Suprapubic skin (tissue), 4 donors: ENCODE data around the gene JPT1. TPM values are rescaled to one million over a fixed set of nuclear protein-coding genes. Genes with fewer than 3 reads are reported as not detected.

ENCODE experiments used
- DNase-seq, 2 donors: peaks; one replicate each; pipeline ENCODE4 v3.0.0-alpha.2; 2019; ENCODE audit warnings: low spot score in 2 of 2
- H3K27ac ChIP-seq: fragments of 200-600 bp; sonication (generic); one replicate; pipeline ENCODE4 v1.5.1; 2019
- H3K27me3 ChIP-seq: fragments of 200-600 bp; sonication (generic); one replicate; pipeline ENCODE4 v1.5.1; 2019
- H3K36me3 ChIP-seq: fragments of 200-600 bp; sonication (generic); one replicate; pipeline ENCODE4 v1.5.1; 2019
- H3K4me1 ChIP-seq: fragments of 200-600 bp; sonication (generic); one replicate; pipeline ENCODE4 v1.5.1; 2019
- H3K4me3 ChIP-seq: fragments of 200-600 bp; sonication (generic); one replicate; pipeline ENCODE4 v1.5.1; 2019; ENCODE audit warnings: mild to moderate bottlenecking
- H3K9me3 ChIP-seq: fragments of 200-600 bp; sonication (generic); one replicate; pipeline ENCODE4 v1.5.1; 2019
- CTCF ChIP-seq, 2 donors: fragments of 200-600 bp in 1 of 2; fragments of 450-650 bp in 1 of 2; sonication (generic) in 1 of 2; IDR thresholded peaks; one replicate each; pipeline ENCODE4 v1.5.1; 2016 to 2019; ENCODE audit warnings: antibody characterized with exemption in 2 of 2, mild to moderate bottlenecking in 1 of 2, moderate library complexity in 1 of 2
- EP300 ChIP-seq: sonication (generic); formaldehyde crosslinking; IDR thresholded peaks from one replicate; pipeline ENCODE4 v1.6.1; 2017; ENCODE audit warnings: antibody characterized with exemption
- POLR2A ChIP-seq, 2 donors: fragments of 450-650 bp; IDR thresholded peaks; one replicate each; pipeline ENCODE4 v1.6.1; 2017; ENCODE audit warnings: antibody characterized with exemption in 2 of 2, mild to moderate bottlenecking in 2 of 2, moderate library complexity in 2 of 2
- POLR2AphosphoS5 ChIP-seq, 3 donors: sonication (generic); formaldehyde crosslinking; IDR thresholded peaks; one replicate each; pipeline ENCODE4 v1.6.1; 2017; ENCODE audit warnings: antibody characterized with exemption in 3 of 3
- WGBS: methylation state at CpG from one replicate; pipeline ENCODE4 v1.1.5; 2018; 5-methylcytosine and 5-hydroxymethylcytosine counted together
- total RNA-seq, 4 donors: library from RNA; depleted of rRNA; stranded (reverse); fragments of >200 nt; gene quantifications; one replicate each; pipeline ENCODE4 v1.1.0, GENCODE V29; 2016

The JPT1 gene
- total RNA-seq, 4 donors from 2014 or later = 37.9 to 55.9 (median 50.4) TPM

GRCh38 chr17:75131278-75132017 is 22.9 kb downstream of the JPT1 start, which contains the start of gene NT5C:
NT5C (minus strand) TSS chr17:75131742; CDS start chr17:75131707, 35 bp downstream.
- Histone ChIP-seq H3K27me3 (no peaks in the 10 kb centered on the region), H3K27ac (peak within 1 kb of the TSS; percentile 87), H3K4me3 (peak within 1 kb of the TSS; percentile 84), H3K9me3 (no peaks in the 10 kb centered on the region), H3K36me3 (peaks cover 17% of the 10 kb centered on the region), H3K4me1 (peaks cover 24% of the 10 kb centered on the region)
- DNase-seq = peak; percentile 82 to 91
- WGBS = 2% methylated on average over 15 of the region's 82 CpGs
- peak; percentile 20 to 70 for TF ChIP-seq CTCF (IDR thresholded peaks at IDR 0.05)
- TF ChIP-seq POLR2A (IDR thresholded peaks at IDR 0.05) = no peak
- TF ChIP-seq POLR2AphosphoS5 (IDR thresholded peaks at IDR 0.05) = peak in 1 of 3 donors; percentile 8
- no peak for TF ChIP-seq EP300

GRCh38 chr17:75130632-75131277 is 23.6 kb downstream of the JPT1 start:
- peaks cover 17% of the 10 kb centered on the region for H3K36me3 ChIP-seq
- peak in 1 of 2 donors; percentile 78 for DNase-seq
- H3K27me3 ChIP-seq = no peaks in the 10 kb centered on the region
- H3K9me3 ChIP-seq = no peaks in the 10 kb centered on the region
- peak overlapping the region; percentile 87 for H3K27ac ChIP-seq
- peak overlapping the region; percentile 84 for H3K4me3 ChIP-seq
- no peak for TF ChIP-seq EP300
- peak; percentile 22 to 39 for TF ChIP-seq CTCF (IDR thresholded peaks at IDR 0.05)
- no peak for TF ChIP-seq POLR2AphosphoS5 (IDR thresholded peaks at IDR 0.05)
- TF ChIP-seq POLR2A (IDR thresholded peaks at IDR 0.05) = no peak
- H3K4me1 ChIP-seq = peaks cover 25% of the 10 kb centered on the region
- WGBS = 19% methylated on average over 20 of the region's 29 CpGs

GRCh38 chr17:75130059-75130631 is 24.2 kb downstream of the JPT1 start:
- DNase-seq = no peak
- H3K4me1 ChIP-seq = peaks cover 26% of the 10 kb centered on the region
- no peaks in the 10 kb centered on the region for H3K27me3 ChIP-seq
- peak overlapping the region; percentile 84 for H3K4me3 ChIP-seq
- no peak overlapping the region for H3K27ac ChIP-seq
- WGBS = 75% methylated on average over 24 of the region's 24 CpGs
- no peak for TF ChIP-seq POLR2AphosphoS5 (IDR thresholded peaks at IDR 0.05)
- TF ChIP-seq EP300 = no peak
- no peak for TF ChIP-seq POLR2A (IDR thresholded peaks at IDR 0.05)
- no peak for TF ChIP-seq CTCF (IDR thresholded peaks at IDR 0.05)
- no peaks in the 10 kb centered on the region for H3K9me3 ChIP-seq
- peaks cover 17% of the 10 kb centered on the region for H3K36me3 ChIP-seq

- no peak overlapping the region for H3K4me3 ChIP-seq
- H3K4me1 ChIP-seq = peaks cover 32% of the 10 kb centered on the region
- TF ChIP-seq EP300 (no peak), CTCF (IDR thresholded peaks at IDR 0.05) (no peak), POLR2A (IDR thresholded peaks at IDR 0.05) (no peak), POLR2AphosphoS5 (IDR thresholded peaks at IDR 0.05) (no peak)
- 88% methylated on average over 9 of the region's 9 CpGs for WGBS
- H3K27ac ChIP-seq = no peak overlapping the region
- H3K27me3 ChIP-seq = no peaks in the 10 kb centered on the region
- peaks cover 17% of the 10 kb centered on the region for H3K36me3 ChIP-seq
- no peaks in the 10 kb centered on the region for H3K9me3 ChIP-seq
- DNase-seq = no peak
These were observed 24.7 kb downstream of the JPT1 start for GRCh38 chr17:75129576-75129975.
